IPS-NIHi7 (cell line): Measurements from ENCODE around the gene LETM1.

Experiments used
- DNase-seq: peaks from one replicate; pipeline ENCODE4 v3.0.0; 2012; ENCODE audit warnings: mixed read lengths; ENCODE audit errors: extremely low spot score

The LETM1 gene

DNA sequence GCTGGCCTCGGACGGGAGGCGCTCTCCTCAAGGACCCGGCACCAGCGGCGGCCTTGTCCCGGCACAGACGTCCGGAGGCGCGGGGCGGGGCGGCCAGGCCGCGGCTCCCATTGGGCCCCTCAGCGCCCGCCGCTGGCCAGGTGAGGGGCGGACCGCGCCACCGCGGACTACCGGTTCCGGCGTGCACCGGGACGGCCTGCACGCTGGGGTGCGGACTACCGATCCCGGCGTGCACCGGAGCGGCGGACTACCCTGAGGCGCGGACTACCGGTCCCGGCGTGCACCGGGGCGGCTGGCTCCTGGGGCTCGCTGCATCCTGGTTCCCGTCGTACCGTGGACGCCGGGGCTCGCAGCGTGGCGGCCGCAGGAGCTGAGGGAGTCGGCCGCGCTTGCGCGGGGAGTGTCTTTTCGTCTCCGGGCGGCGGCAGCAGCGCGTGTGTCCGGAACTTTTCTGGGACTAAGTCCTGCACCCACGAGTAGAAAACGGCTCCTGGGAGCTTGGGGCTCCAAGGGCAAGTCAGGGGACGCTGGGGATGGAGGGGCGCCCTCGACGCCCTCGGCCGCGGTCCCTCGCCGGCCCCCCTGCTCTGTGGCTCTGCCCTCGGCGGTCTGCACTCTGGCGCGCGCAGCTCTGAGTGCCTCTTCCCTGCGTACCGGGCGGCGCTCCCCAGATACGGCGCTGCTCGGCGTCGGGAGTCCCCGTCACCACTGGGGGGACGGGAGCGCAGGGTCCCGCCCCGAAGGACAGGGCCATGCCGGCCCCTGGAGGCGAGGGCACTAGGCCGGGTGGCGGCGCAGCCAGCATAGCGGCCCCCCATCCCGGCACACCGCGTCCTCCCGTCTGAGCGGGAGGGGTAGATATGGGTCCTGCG lies at the start of gene LETM1:
LETM1 (minus strand) TSS at position 86 of the 872 bp plus-strand sequence. CDS start 206 bp downstream, outside the sequence.
- DNase-seq: peak; percentile 97

DNA sequence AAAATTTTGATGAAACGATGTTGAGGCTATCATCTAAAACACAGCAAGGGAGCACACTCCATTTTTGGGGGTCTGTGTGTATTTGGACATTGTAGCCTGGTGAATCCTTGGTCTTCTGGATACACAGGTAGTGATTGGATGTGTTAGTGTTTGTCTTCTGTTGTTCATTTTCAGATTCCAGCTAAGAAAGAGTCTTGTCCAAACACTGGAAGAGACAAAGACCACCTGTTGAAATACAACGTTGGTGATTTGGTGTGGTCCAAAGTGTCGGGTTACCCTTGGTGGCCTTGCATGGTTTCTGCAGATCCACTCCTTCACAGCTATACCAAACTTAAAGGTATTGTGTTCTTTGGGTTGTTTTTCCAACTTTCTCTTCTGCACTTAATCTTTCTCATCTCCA lies 48.1 kb upstream of the LETM1 start:
- no peak for DNase-seq

DNA sequence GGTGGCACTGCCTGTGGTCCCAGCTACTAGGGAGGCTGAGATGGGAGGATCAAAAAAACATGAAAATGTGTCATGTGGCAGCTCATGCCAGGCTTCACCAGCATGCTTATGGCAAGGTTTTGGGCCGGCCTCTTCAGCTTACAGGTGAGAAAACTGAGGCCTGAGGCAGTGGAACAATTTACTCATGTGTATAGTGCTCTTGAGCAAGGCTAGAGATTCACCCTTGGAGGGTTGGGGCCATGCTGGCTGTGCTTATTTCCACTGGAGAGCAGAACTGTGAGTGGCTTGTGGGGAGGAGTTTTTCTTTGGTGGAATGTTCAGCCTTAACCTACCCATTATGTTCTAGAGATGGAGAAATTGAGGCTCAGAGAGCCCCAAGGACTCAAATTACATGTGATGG lies 47.1 kb upstream of the LETM1 start:
- DNase-seq: no peak

DNA sequence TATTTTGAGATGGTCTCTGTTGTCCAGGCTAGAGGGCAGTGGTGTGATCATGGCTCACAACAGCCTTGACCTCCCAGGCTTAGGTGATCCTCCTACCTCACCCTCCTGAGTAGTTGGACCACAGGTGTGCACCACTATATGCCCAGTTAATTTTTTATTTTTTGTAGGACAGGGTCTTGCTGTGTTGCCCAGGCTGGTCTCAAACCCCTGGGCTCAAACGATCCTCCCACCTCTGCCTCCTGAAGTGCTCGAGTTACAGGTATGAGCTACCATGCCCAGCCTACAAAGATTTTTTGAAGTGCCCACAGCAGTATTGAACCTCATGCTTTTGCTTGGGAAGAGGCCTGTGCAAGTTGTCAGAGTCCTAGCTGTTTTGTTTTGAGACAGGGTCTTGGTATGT lies 46.3 kb upstream of the LETM1 start:
- DNase-seq: no peak

DNA sequence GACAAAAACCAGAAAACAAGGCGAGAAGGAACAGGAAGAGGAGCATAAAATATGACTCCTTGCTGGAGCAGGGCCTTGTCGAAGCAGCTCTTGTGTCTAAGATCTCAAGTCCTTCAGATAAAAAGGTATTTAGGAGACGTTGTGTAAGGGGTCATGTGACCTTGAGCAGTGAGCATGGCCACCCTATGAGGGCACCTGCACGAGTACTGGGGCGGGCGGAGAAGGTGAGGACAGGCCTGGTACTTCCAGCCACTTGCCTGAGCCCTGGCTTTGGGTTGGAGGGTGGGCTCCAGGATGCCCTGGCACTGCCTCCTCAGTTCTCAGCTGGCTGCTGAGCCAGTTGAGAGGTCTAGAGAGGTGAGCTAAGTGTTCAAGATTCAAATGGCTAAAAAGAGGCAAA lies 45.2 kb upstream of the LETM1 start:
- DNase-seq: no peak

DNA sequence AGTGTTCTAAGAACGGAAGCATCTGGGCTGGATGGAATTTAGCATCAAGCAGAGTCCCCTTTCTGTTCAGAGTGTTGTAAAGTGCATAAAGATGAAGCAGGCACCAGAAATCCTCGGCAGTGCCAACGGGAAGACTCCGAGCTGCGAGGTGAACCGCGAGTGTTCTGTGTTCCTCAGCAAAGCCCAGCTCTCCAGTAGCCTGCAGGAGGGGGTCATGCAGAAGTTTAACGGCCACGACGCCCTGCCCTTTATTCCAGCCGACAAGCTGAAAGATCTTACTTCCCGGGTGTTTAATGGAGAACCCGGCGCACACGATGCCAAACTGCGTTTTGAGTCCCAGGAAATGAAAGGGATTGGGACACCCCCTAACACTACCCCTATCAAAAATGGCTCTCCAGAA lies 44.7 kb upstream of the LETM1 start:
- no peak for DNase-seq

DNA sequence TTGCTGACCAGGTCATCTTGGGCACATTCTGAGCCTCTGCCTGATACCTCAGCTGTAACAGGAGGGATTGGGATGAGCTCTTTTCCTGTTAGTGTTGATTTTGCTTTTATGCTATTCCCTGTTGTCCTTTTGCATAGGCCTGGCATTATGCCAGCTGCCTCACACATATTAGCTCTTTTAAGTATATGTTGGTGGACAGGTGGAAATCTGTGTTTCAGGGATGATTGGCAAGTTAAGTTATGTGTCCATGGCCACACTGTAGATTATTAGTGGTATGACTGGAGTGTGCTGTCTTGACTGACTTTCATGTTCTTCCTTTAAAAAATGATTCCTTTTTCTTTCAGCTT lies 44.1 kb upstream of the LETM1 start:
- no peak for DNase-seq

DNA sequence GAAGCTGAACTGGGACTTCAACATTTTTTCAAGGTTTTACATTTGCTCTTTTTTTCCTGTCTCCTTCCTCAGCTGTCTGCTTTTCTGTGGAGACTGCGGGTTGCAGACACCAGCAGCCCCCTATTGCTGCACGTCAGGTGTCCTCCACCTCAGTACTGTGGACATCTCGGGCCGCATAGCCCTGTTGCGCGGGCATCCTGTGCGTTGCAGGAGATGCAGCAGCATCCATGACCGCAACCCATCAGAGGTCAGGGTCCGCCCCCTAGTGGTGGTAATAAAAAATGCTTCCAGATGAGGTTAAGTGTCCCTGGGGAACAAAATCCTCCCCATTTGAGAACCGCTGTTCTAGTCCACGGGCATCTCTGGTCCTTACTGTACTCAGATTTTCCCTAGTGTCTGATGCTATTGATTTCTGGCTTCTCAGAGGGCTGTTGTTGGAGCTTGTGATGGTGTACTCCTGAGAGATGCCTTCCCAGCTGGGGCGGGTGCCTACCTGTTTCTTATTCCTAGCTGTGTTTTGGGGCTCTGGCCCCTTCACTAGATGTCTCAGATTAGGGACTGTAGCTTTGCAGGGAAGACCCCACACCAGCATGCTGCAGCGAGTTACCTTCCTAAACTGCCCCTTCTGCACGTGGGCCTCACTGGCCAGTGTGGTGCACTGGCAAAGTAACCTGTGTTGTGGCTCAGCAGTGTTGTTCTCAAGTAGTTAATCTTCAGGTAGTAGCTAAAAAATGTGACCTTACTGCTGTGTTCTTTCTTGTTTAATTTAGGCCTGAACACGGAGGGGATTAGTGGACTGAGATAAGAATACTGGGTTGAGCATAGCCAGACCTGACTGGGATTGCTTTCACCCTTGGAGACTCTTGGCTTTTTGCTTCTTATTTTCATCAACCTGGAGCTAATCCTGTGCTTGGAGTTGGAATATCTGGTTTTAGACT lies 43.5 kb upstream of the LETM1 start:
- DNase-seq: peak; percentile 96

DNA sequence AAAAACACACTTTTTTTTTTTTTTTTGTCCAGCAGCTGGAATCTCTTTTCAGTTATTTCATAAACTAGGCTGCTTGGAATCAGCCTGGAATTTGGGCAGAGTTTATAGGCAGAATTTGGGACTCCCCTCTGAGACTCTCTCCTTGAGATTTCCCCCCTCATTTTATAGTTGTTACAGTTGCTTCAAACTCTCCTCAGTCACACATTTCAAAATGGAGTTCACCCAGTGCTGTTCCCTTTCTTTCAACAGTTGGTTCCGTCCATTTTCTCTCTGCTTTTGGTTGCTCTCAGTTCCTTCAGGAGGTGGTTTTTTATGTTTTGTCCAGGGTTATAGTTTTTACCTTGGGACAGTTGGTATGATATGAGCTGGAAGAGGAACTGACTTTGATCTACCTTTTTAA lies 42.7 kb upstream of the LETM1 start:
- DNase-seq: no peak

DNA sequence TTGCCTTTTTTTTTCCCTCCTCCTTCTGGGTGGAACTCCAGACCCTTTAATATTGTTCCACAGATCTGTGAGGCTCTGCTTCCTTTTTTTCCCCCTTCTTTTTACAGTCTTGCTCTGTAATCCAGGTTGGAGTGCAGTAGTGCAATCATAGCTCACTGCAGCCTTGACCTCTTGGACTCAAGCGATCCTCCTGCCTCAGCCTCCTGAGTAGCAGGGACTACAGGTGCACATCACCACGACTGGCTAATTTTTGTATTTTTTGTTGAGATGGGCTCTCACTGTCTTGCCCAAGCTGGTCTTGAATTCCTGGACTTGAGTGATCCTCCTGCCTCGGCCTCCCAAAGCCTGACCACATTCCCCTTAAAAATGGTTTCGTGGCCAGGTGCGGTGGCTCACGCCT lies 42.1 kb upstream of the LETM1 start:
- DNase-seq: no peak

DNA sequence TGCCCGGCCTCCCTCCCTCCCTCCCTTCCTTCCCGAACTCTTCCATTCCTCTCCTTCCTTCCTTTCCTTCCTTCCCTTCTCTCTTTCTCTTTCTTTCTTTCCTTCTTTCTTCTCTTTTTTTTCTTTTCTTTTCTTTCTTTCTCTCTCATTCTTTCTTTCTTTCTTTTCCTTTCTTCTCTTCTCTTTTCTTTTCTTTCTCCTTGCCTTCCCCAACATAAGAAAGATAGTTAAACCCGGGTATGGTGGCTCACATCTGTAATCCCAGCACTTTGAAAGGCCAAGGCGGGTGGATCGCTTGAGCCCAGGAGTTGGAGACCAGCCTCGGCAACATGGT lies 40.7 kb upstream of the LETM1 start:
- no peak for DNase-seq

DNA sequence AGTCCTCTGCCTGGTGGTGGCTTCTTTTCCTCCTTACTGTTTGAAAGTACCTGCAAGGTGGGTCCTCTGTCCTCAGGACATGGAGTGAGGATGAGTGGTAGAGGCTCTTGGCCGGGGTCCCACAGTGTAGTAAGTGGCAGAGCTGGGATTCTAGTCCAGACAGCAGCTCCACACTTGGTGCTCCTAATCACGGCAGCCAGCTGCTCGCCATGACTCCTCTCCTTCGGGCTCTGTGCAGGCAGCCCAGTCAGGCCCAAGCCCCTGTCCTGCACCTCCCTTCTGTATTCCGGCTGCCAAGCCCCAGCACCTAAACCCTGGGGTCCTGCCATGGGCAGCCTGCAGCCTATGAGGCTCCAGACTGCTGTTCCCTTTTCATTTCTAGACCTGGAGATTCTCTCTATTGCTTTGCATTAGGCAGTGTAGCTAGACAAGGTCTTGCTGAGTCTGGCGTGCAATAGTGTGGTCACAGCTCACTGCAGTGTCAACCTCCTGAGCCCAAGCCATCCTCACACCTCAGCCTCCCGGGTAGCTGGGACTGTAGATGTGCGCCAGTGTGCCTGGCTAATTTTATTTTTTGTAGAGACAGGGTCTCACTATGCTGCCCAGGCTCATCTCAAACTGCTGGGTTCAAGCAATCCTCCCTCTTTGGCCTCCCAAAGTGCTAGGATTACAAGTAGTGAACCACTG lies 40.2 kb upstream of the LETM1 start:
- no peak for DNase-seq

DNA sequence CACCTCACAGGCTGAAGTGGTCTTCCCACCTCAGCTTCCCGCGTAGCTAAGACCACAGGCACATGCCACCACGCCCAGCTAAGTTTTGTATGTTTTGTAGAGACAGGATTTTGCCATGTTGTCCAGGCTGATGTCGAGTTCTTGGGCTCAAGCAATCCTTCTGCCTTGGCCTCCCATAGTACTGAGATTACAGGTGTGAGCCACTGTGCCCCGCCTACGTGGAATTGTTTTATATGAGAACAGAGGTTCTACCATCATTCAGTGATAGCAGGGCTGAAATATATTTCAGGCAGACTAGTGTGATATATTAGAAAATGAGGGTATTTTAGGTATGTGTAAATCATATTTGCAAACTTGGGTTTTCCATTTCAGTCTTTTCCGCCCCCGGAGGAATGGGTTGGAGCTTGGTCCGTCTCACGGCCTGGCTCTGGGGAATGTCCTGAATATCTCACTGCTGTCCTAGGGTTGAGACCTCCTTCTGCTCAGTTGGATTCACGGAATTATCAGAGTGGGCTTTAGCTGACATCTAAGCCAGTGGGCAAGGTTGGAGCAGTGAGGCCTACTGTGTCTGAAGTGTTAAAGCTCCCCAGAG lies 35.1 kb upstream of the LETM1 start:
- DNase-seq: no peak

DNA sequence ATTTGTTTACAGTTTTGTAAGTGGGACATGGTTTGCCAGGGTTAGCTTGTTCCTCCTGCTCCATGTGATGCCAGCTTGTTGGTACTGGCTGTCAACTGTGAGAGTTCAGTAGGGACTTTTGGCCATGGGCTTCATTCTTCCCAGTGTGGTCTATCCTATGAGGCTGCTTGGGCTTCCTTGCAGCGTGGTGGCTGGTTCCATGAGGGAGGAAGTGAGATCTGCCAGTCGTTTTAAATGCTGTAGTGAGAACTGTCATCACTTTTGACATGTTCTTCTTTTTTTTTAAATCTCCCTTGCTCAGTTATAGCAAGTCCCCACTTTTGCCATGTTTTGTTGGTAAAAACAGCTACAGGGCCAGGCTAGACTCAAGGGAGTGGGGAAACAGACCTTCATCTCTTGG lies 31.1 kb upstream of the LETM1 start:
- no peak for DNase-seq

DNA sequence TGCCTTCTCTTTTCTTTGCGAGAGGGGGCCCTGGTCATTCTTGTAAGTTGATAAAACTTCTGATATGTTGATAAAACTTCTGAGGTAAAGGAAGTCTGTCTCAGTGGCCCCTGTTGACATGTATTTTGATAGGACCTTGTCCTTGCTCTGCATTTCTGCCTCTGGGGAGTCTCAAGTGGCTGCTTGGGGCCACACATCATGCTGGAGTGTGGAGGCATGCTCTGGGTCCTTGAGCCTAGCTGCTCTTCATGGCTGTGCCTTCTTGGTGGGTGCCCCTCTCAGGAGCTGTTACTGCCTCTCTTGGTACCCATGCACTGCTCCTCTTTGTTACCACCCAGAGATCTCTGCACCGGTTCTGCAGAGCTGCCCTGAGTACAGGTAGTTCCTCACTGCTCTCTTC lies 29.5 kb upstream of the LETM1 start:
- DNase-seq: no peak

DNA sequence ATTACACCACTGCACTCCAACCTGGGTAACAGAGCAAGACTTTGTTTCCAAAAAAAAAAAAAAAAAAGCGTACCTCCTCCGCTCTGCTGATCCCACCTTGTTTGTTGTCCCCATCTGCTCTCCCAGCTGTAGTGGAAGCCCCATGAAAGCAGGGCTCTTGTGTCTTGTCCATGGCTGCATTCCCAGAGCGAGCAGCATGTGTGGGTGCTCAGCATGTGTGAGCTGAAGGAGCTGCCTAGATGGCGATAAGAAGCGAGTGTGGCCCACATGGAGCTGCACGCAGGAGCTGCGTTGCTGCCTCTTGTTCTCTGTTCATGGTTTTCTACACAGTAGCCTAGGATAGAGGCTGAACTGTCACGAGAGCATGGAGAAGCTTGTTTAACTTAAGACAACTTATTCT lies 27.6 kb upstream of the LETM1 start:
- DNase-seq: no peak

DNA sequence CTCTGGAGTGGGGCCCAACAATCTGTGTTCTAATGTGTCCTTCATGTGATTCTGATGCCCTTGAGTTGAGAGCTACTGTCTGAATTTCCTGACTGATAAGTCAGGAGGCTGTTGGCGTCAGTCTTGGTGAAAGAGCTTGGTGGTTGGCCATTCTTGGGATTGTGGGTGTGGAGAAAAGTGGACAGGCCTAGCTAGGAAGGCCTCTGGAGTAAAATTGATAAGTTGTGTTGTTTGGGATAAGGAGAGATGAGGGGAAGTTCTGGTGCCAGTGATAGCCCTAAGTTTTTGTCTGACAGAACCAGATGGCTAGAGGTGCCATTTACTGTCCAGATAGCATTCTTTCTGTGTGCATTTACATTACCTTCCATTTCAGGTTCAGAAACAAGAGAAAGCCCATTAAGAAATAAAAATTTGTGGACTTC lies 26.9 kb upstream of the LETM1 start:
- no peak for DNase-seq

DNA sequence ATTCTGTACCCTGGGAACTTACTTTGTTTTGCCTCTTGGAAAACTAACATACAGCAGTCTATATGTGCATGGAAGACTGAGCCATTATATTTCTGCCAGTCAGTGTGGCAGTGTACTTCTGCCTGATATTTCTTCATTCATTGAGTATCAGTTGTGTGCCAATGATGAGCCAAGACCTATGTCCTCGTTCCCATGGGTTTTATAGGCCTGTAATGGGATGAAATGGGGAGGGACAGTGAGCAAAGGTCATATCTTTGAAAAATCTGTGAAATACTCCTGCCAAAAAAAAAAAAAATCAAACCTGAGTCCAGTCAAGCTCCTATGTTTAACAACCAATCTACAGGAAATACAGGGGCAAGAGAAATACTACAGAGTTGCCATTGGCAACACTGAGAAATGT lies 24.4 kb upstream of the LETM1 start:
- DNase-seq: no peak

DNA sequence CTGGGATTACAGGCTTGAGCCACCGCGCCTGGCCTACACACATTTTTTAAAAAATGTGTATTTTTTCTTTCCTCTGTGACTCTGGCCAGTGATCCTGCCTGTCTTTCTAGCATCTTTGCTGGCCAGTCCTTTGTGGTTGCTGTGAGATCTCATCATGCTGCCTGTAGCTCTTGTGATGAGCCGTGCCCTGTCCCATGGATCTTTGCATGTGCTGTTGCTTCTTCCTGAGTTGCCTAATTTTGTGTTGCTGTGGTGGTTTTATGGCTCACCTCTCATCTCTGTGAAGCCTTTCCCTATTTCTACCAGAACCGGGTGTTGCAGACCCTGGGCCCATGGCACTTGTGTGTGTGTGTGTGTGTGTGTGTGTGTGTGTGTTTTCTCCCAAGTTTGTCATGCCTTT lies 23.5 kb upstream of the LETM1 start:
- no peak for DNase-seq

DNA sequence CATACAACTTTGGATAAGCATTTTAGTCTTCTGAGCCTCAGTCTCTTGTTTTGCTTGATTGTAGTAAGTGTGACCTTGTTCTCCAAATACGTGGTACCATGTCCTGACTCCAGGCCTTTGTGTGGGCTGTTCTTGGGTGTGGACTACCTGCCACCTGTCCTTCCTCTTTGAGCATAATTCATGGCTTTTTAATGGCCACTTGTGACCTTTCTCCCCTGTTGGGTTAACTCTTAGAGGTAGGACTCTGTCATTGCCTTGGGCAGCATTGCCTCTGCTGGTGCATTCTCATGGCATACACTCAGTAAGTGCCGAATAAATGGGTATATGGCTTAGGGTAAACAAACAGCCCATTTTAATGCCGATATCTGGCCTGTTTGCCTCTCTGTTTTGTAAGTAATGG lies 18.2 kb upstream of the LETM1 start:
- DNase-seq: no peak

DNA sequence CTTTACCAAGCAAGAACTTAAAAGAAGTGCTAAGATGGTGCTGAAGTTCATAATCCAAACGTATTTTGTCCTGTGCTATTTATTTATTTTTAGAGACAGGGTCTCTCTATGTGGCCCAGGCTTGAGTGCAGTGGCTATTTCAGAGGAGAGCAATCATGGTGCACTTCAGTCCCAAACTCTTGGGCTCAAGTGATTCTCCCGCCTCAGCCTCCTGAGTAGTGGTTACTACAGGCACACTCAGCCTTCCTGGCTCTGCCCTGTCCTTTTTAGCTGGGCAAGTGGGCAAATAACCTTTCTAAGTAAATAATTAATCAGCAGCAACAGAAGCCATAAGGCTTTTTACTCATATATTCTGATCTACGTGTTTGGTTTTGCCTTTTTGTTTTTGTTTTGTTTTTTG lies 17.8 kb upstream of the LETM1 start:
- no peak for DNase-seq

DNA sequence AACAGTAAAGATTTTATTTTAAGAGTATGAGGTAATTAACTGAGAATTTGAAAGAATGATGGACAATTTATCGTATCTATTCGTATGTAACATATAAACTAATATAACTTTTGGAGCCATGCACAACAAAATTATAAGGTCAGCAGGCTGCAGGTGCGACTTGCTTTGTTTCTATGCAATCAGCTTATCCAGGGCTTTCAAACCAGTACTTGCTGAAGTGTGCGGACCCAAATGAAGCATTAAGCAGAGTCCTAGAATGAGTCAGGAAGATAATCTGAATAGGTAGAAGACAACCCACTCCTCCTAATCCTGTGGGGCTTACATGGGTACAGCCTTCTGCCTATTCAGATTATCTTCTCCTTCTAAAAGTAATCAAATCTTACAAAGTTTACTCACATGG lies 17.3 kb upstream of the LETM1 start:
- no peak for DNase-seq
